Neural cell (in vitro differentiated cells): Measurements from ENCODE around the gene KRT38.

ENCODE experiments used
- CTCF ChIP-seq: fragments of 450-650 bp; IDR thresholded peaks from 2 replicates; pipeline ENCODE4 v1.5.1; 2014; ENCODE audit warnings: antibody characterized with exemption, mild to moderate bottlenecking, moderate library complexity; ENCODE audit not compliant: poor library complexity, severe bottlenecking
- EP300 ChIP-seq: fragments of 450-650 bp; conservative IDR thresholded peaks from 2 replicates; pipeline ENCODE4 v1.6.1; 2014; ENCODE audit warnings: antibody characterized with exemption, mild to moderate bottlenecking, moderate library complexity; ENCODE audit not compliant: poor library complexity, severe bottlenecking
- EZH2 ChIP-seq: fragments of 200-600, 300-800 bp; shearing (Covaris generic), sonication (generic); IDR thresholded peaks from 2 replicates; pipeline ENCODE4 v1.6.1; 2014; ENCODE audit warnings: antibody characterized with exemption, low read length, borderline replicate concordance, mild to moderate bottlenecking; ENCODE audit not compliant: insufficient read depth, poor library complexity, severe bottlenecking
- POLR2AphosphoS5 ChIP-seq: IDR thresholded peaks from 2 replicates; pipeline ENCODE4 v1.6.1; 2012
- RAD21 ChIP-seq: fragments of 450-650 bp; conservative IDR thresholded peaks from 2 replicates; pipeline ENCODE4 v1.6.1; 2014; ENCODE audit warnings: antibody characterized with exemption, mild to moderate bottlenecking, moderate library complexity
- REST ChIP-seq: IDR thresholded peaks from 2 replicates; pipeline ENCODE4 v1.6.1; 2012; ENCODE audit warnings: borderline replicate concordance

GRCh38 chr17:41404024-41404671 is 36.6 kb downstream of the KRT38 start:
- TF ChIP-seq POLR2AphosphoS5 (no peak), CTCF (no peak), REST (no peak), EZH2 (no peak), EP300 (no peak), RAD21 (no peak)
